Lower leg skin (tissue), 3 donors: Measurements from ENCODE around the gene HS6ST3.

Experiments
- CTCF ChIP-seq, 3 donors: fragments of 450-650 bp; IDR thresholded peaks; one replicate each; pipeline ENCODE4 v1.5.1; 2016; ENCODE audit warnings: antibody characterized with exemption in 3 of 3, mild to moderate bottlenecking in 3 of 3, moderate library complexity in 2 of 3
- POLR2A ChIP-seq, 2 donors: fragments of 450-650 bp; IDR thresholded peaks; one replicate each; pipeline ENCODE4 v1.6.1; 2016 to 2017; ENCODE audit warnings: antibody characterized with exemption in 2 of 2, mild to moderate bottlenecking in 1 of 2, moderate library complexity in 1 of 2

- TF ChIP-seq CTCF (IDR thresholded peaks at IDR 0.05) (no peak), POLR2A (IDR thresholded peaks at IDR 0.05) (no peak)
These were observed 596.4 kb downstream of the HS6ST3 start for GRCh38 chr13:96686286-96686685.
